ENCODE data around the gene CBLC.
A peak's percentile ranks its signal among the peaks of the same experiment; 100 is the strongest.

Gene CBLC

GRCh38 chr19:44753932-44754749 lies 23.5 kb upstream of the CBLC start (continued):
- TF ChIP-seq TSHZ1 (tag by site-specific recombination; IDR thresholded peaks at IDR 0.05; ENCODE audit: borderline replicate concordance), result no peak
- TF ChIP-seq ZNF660 (tag by site-specific recombination; IDR thresholded peaks at IDR 0.05), result no peak
- TF ChIP-seq ZNF138 (tag by site-specific recombination; IDR thresholded peaks at IDR 0.05; ENCODE audit: borderline replicate concordance), result no peak
- no peak for TF ChIP-seq ZNF639 (tag by site-specific recombination; IDR thresholded peaks at IDR 0.05)
- TF ChIP-seq ZNF768 (tag by site-specific recombination; IDR thresholded peaks at IDR 0.05), result no peak
- TF ChIP-seq ZBTB17 (tag by site-specific recombination; IDR thresholded peaks at IDR 0.05), result peak; percentile 52; the same call in 1 of the 2 replicates
- TF ChIP-seq ZSCAN4 (tag by site-specific recombination; IDR thresholded peaks at IDR 0.05), result no peak
- TF ChIP-seq ZNF560 (tag by site-specific recombination; IDR thresholded peaks at IDR 0.05; ENCODE audit: borderline replicate concordance), result no peak
- TF ChIP-seq ZNF350 (tag by site-specific recombination; IDR thresholded peaks at IDR 0.05), result no peak
- no peak for TF ChIP-seq ZNF266 (tag by site-specific recombination; IDR thresholded peaks at IDR 0.05; ENCODE audit: low read depth)
- TF ChIP-seq ZNF37A (tag by site-specific recombination; IDR thresholded peaks at IDR 0.05), result no peak
- TF ChIP-seq KLF9 (tag by site-specific recombination; IDR thresholded peaks at IDR 0.05; ENCODE audit: low read depth), result peak; percentile 79
- TF ChIP-seq ZNF791 (tag by site-specific recombination; IDR thresholded peaks at IDR 0.05), result no peak
- TF ChIP-seq ZFP41 (tag by site-specific recombination; IDR thresholded peaks at IDR 0.05; ENCODE audit: borderline replicate concordance), result no peak
- no peak for TF ChIP-seq ZNF292 (tag by site-specific recombination; IDR thresholded peaks at IDR 0.05; ENCODE audit: borderline replicate concordance, low read depth)
- TF ChIP-seq KLF16 (tag by site-specific recombination; IDR thresholded peaks at IDR 0.05), result 0 out of 2 replicates have a peak, but pooled peaks have one; percentile 24
- no peak for TF ChIP-seq PRDM4 (tag by site-specific recombination; IDR thresholded peaks at IDR 0.05)
- no peak for TF ChIP-seq ZNF391 (tag by site-specific recombination; IDR thresholded peaks at IDR 0.05; ENCODE audit: borderline replicate concordance, low read depth)
- no peak for TF ChIP-seq REST (tag by site-specific recombination; IDR thresholded peaks at IDR 0.05)
- TF ChIP-seq GLI2 (tag by site-specific recombination; IDR thresholded peaks at IDR 0.05; ENCODE audit: borderline replicate concordance, low read depth), result no peak
- no peak for TF ChIP-seq ZNF785 (tag by site-specific recombination; IDR thresholded peaks at IDR 0.05)
- TF ChIP-seq HOXD13 (CRISPR knock-in tag; IDR thresholded peaks at IDR 0.05; ENCODE audit: borderline replicate concordance), result no peak
- peak; percentile 90 for TF ChIP-seq IKZF3 (tag by site-specific recombination; IDR thresholded peaks at IDR 0.05)
- peak; percentile 92 for TF ChIP-seq GLIS1 (tag by site-specific recombination; IDR thresholded peaks at IDR 0.05)
- no peak for TF ChIP-seq ZNF629 (tag by site-specific recombination; IDR thresholded peaks at IDR 0.05)
- no peak for TF ChIP-seq OVOL3 (tag by site-specific recombination; IDR thresholded peaks at IDR 0.05)
- TF ChIP-seq ZNF624 (tag by site-specific recombination; IDR thresholded peaks at IDR 0.05), result no peak
- no peak for TF ChIP-seq ZNF623 (tag by site-specific recombination; IDR thresholded peaks at IDR 0.05)
